NT2/D1 (cell line): ENCODE measurements around the gene MRO.
"Not testable (repeated sequence)": the region's sequence is repeated elsewhere in the genome, so short reads cannot be mapped to it uniquely, and the experiment has no call there.

Experiments used
- DNase-seq: peaks from one replicate; pipeline ENCODE4 v3.0.0-alpha.2; 2011; ENCODE audit warnings: low read depth, low spot score
- H3K27me3 ChIP-seq: 2 replicates; pipeline ENCODE4 v1.6.0; 2011; ENCODE audit warnings: mild to moderate bottlenecking; ENCODE audit not compliant: insufficient read length, insufficient read depth
- H3K36me3 ChIP-seq: 2 replicates; pipeline ENCODE4 v1.6.1; 2011; ENCODE audit warnings: mild to moderate bottlenecking, low read length, mixed read lengths; ENCODE audit not compliant: insufficient read depth, insufficient read length
- H3K4me1 ChIP-seq: 2 replicates; pipeline ENCODE4 v1.5.1; 2011; ENCODE audit not compliant: insufficient read depth, insufficient read length
- H3K4me3 ChIP-seq: 2 replicates; pipeline ENCODE4 v1.5.1; 2011; ENCODE audit warnings: low read depth; ENCODE audit not compliant: insufficient read length
- H3K9ac ChIP-seq: 2 replicates; pipeline ENCODE4 v1.6.0; 2011; ENCODE audit warnings: low read depth; ENCODE audit not compliant: insufficient read length
- H3K9me3 ChIP-seq: 2 replicates; pipeline ENCODE4 v1.5.1; 2011; ENCODE audit warnings: mild to moderate bottlenecking, low read length; ENCODE audit not compliant: insufficient read depth
- SUZ12 ChIP-seq: IDR thresholded peaks from 2 replicates; pipeline ENCODE4 v1.6.1; 2011; ENCODE audit not compliant: insufficient read length, insufficient read depth; ENCODE audit errors: extremely low read depth
- YY1 ChIP-seq: IDR thresholded peaks from 2 replicates; pipeline ENCODE4 v1.6.1; 2011; ENCODE audit not compliant: insufficient read length, insufficient read depth
- ZNF274 ChIP-seq: IDR thresholded peaks from 2 replicates; pipeline ENCODE4 v1.6.1; 2011; ENCODE audit warnings: mild to moderate bottlenecking, low read depth, low read length

Gene MRO

GRCh38 chr18:50791599-50792438 is 28.0 kb downstream of the MRO start:
- Histone ChIP-seq H3K36me3 (no peaks in the 10 kb centered on the region), H3K27me3 (no peaks in the 10 kb centered on the region), H3K4me1 (peaks cover 4% of the 10 kb centered on the region), H3K4me3 (no peak overlapping the region), H3K9me3 (no peaks in the 10 kb centered on the region), H3K9ac (no peak overlapping the region)
- DNase-seq: no peak
- TF ChIP-seq SUZ12 (no peak), ZNF274 (no peak), YY1 (no peak)

GRCh38 chr18:50790948-50791347 is 28.9 kb downstream of the MRO start:
- Histone ChIP-seq H3K4me1 (peaks cover 4% of the 10 kb centered on the region), H3K9me3 (no peaks in the 10 kb centered on the region), H3K36me3 (no peaks in the 10 kb centered on the region), H3K27me3 (no peaks in the 10 kb centered on the region), H3K9ac (no peak overlapping the region), H3K4me3 (no peak overlapping the region)
- no peak for DNase-seq
- TF ChIP-seq ZNF274: no peak
- TF ChIP-seq YY1: no peak
- no peak for TF ChIP-seq SUZ12

- no peaks in the 10 kb centered on the region for H3K36me3 ChIP-seq
- no peaks in the 10 kb centered on the region for H3K27me3 ChIP-seq
- no peaks in the 10 kb centered on the region for H3K9me3 ChIP-seq
- H3K4me1 ChIP-seq: peaks cover 4% of the 10 kb centered on the region
- DNase-seq: no peak
- TF ChIP-seq YY1 (no peak), SUZ12 (no peak), ZNF274 (no peak)
- H3K9ac ChIP-seq: no peak overlapping the region
- no peak overlapping the region for H3K4me3 ChIP-seq
These were observed 29.6 kb downstream of the MRO start for GRCh38 chr18:50790241-50790640.

- no peak for DNase-seq
These were observed 31.5 kb downstream of the MRO start for GRCh38 chr18:50788284-50788683.

GRCh38 chr18:50786864-50787263 is 33.0 kb downstream of the MRO start:
- no peak for TF ChIP-seq ZNF274
- no peak for TF ChIP-seq YY1
- no peak for TF ChIP-seq SUZ12
- H3K9me3 ChIP-seq: no peaks in the 10 kb centered on the region
- H3K36me3 ChIP-seq: no peaks in the 10 kb centered on the region

More at GRCh38 chr18:50788284-50788683, 31.5 kb downstream of the MRO start:
- peaks cover 4% of the 10 kb centered on the region for H3K4me1 ChIP-seq
- H3K36me3 ChIP-seq: no peaks in the 10 kb centered on the region
- no peaks in the 10 kb centered on the region for H3K9me3 ChIP-seq
- H3K27me3 ChIP-seq: no peaks in the 10 kb centered on the region
- H3K9ac ChIP-seq: no peak overlapping the region
- no peak overlapping the region for H3K4me3 ChIP-seq
- no peak for TF ChIP-seq SUZ12

GRCh38 chr18:50783553-50783952 is 36.3 kb downstream of the MRO start:
- Histone ChIP-seq H3K4me3 (no peak overlapping the region), H3K36me3 (no peaks in the 10 kb centered on the region), H3K27me3 (no peaks in the 10 kb centered on the region), H3K9me3 (no peaks in the 10 kb centered on the region), H3K9ac (no peak overlapping the region), H3K4me1 (peaks cover 4% of the 10 kb centered on the region)
- no peak for DNase-seq
- TF ChIP-seq YY1: no peak
- no peak for TF ChIP-seq SUZ12
- no peak for TF ChIP-seq ZNF274

More at GRCh38 chr18:50786864-50787263, 33.0 kb downstream of the MRO start:
- Histone ChIP-seq H3K27me3 (no peaks in the 10 kb centered on the region), H3K4me3 (no peak overlapping the region), H3K9ac (no peak overlapping the region), H3K4me1 (peaks cover 4% of the 10 kb centered on the region)
- DNase-seq: no peak

- not testable (repeated sequence) for H3K36me3 ChIP-seq, H3K9ac ChIP-seq, H3K4me3 ChIP-seq, H3K27me3 ChIP-seq, DNase-seq, H3K9me3 ChIP-seq, H3K4me1 ChIP-seq
These were observed 40.8 kb downstream of the MRO start for GRCh38 chr18:50779021-50779420.

- DNase-seq: no peak
- H3K4me3 ChIP-seq: no peak overlapping the region
- H3K4me1 ChIP-seq: no peaks in the 10 kb centered on the region
- H3K27me3 ChIP-seq: no peaks in the 10 kb centered on the region
- no peak overlapping the region for H3K9ac ChIP-seq
- no peak for TF ChIP-seq YY1
- TF ChIP-seq ZNF274: no peak
- TF ChIP-seq SUZ12: no peak
- H3K36me3 ChIP-seq: no peaks in the 10 kb centered on the region
- H3K9me3 ChIP-seq: no peaks in the 10 kb centered on the region
These were observed 43.4 kb downstream of the MRO start for GRCh38 chr18:50776383-50776782.
